Thyroid gland (tissue), 4 donors: ENCODE measurements around the gene SLC29A2. TPM values are rescaled to one million over a fixed set of nuclear protein-coding genes. Genes with fewer than 3 reads are reported as not detected.
A peak's percentile ranks its signal among the peaks of the same experiment; 100 is the strongest.
"Not testable (repeated sequence)": the region's sequence is repeated elsewhere in the genome, so short reads cannot be mapped to it uniquely, and the experiment has no call there.

Experiments used
- DNase-seq, 2 donors: peaks; one replicate each; pipeline ENCODE4 v3.0.0-alpha.2; 2019
- H3K27ac ChIP-seq, 3 donors: fragments of 200-600 bp; sonication (generic); 1 replicate in 2 of 3; 2 replicates in 1 of 3; pipeline ENCODE4 v1.5.1; 2016 to 2019; ENCODE audit warnings: mild to moderate bottlenecking in 1 of 3, moderate library complexity in 1 of 3
- H3K27me3 ChIP-seq: fragments of 200-600 bp; sonication (generic); one replicate; pipeline ENCODE4 v1.5.1; 2019
- H3K36me3 ChIP-seq, 2 donors: fragments of 200-600 bp; sonication (generic); one replicate each; pipeline ENCODE4 v1.5.1; 2016 to 2019
- H3K4me1 ChIP-seq, 2 donors: fragments of 200-600 bp; sonication (generic); one replicate each; pipeline ENCODE4 v1.5.1; 2017 to 2019
- H3K4me3 ChIP-seq, 3 donors: fragments of 200-600 bp; sonication (generic); replicated peaks in 1 of 3; 1 replicate in 2 of 3; 2 replicates in 1 of 3; pipeline ENCODE4 v1.5.1; 2016; ENCODE audit warnings: mild to moderate bottlenecking in 1 of 3
- H3K9me3 ChIP-seq: fragments of 200-600 bp; sonication (generic); one replicate; pipeline ENCODE4 v1.5.1; 2017
- CTCF ChIP-seq, 6 experiments: fragments of 200-600 bp in 3 of 6; fragments of 450-650 bp in 3 of 6; sonication (generic) in 3 of 6; IDR thresholded peaks; one replicate each; pipeline ENCODE4 v1.5.1; 2016 to 2019; ENCODE audit warnings: antibody characterized with exemption in 6 of 6, mild to moderate bottlenecking in 2 of 6, inconsistent platforms in 1 of 6, moderate library complexity in 1 of 6
- POLR2A ChIP-seq, 2 donors: fragments of 450-650 bp; IDR thresholded peaks; one replicate each; pipeline ENCODE4 v1.6.1; 2017; ENCODE audit warnings: antibody characterized with exemption in 2 of 2, mild to moderate bottlenecking in 2 of 2, moderate library complexity in 1 of 2
- WGBS, 2 donors: methylation state at CpG; one replicate each; pipeline ENCODE4 v1.1.5; 2017; 5-methylcytosine and 5-hydroxymethylcytosine counted together
- intact Hi-C: fragments of 100-400 bp; cut with DNase I; formaldehyde crosslinking; loops from one replicate; pipeline ENCODE4 v1.15.1; 2023
- total RNA-seq, 4 donors: library from RNA; depleted of rRNA; stranded (reverse); fragments of >200 nt; gene quantifications; one replicate each; pipeline ENCODE4 v1.2.3, GENCODE V29; 2016

SLC29A2 gene
- total RNA-seq, 4 donors from 2014 or later: 5.0 to 11.4 (median 8.3) TPM

- H3K9me3 ChIP-seq, intact Hi-C loops, H3K4me1 ChIP-seq, DNase-seq, H3K36me3 ChIP-seq, H3K4me3 ChIP-seq, H3K27ac ChIP-seq, H3K27me3 ChIP-seq: not testable (repeated sequence)
- 79 to 87% methylated on average over 9 of the region's 9 CpGs for WGBS, 2 donors
Observed at GRCh38 chr11:66373690-66374287, 2.2 kb upstream of the SLC29A2 start.

DNA sequence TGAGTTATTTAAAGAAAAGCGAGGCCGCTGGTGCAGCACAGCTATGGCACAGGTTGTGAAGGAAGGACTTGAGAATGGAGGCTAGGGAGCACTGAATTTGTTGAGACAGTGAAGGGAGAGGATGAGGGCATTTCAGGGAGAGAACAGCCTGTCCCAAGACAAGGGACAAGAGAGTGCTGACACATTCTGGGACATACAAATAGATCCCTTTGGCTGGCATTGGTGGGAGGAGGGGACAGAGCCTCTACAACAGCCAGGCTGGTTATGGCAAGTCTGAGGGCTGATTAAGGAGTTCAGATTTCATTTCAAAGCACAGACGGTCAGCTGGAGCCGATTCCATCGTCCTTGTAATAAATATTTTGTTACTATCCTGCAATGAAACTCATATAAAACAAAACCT is 1.7 kb upstream of the SLC29A2 start:
- no peaks in the 10 kb centered on the region for H3K27me3 ChIP-seq
- H3K4me3 ChIP-seq: no peak overlapping the region
- WGBS, 2 donors: 68 to 74% methylated on average over 5 of the region's 5 CpGs
- intact Hi-C loops: no loop called here
- peaks cover 6 to 8% of the 10 kb centered on the region in 2 donors for H3K4me1 ChIP-seq
- DNase-seq: peak; percentile 16 to 26
- no peaks in the 10 kb centered on the region for H3K36me3 ChIP-seq
- no peak for TF ChIP-seq CTCF (IDR thresholded peaks at IDR 0.05)
- TF ChIP-seq POLR2A (IDR thresholded peaks at IDR 0.05): no peak
- H3K9me3 ChIP-seq: no peaks in the 10 kb centered on the region
- H3K27ac ChIP-seq: no peak overlapping the region

DNA sequence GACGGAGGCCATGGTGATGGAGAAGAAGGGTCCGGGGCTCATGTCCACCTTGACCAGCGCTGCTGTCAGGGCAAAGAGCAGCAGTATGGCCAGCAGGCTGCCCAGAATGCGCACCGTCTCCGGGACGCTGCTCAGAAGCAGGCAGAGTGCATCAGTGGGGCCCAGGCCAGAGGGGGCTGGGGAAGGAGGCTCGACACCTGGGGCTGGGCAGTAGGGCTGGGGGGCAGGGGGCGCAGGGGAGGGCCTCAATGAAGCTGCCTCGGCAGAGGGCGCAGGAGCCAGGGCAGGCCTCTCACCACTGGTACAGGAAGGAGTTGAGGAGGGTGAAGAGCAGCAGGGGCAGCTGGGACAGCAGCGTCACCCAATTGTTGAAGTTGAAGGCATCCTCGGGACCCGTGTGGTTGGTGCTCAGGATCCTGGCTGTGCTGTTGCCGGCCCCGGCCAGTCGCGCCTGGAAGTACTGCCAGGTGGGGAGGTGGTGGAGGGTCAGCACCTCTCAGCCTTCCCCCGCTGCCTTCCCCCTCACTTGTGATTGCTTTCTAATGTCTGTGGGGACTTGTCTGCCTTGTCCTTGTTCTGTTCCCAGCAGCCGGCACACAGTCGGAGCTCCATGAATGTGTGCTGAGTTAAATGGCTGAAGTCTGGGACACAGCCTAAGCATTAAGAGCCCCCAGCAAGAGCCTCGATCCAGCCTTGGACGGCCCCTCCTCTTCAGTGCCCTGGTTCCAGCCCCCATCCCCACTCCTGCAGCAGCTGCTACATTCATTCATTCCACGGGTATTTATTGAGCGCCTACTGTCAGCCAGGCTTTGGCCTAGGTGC is 2.3 kb downstream of the SLC29A2 start:
- Histone ChIP-seq H3K27ac (no peak overlapping the region), H3K27me3 (no peaks in the 10 kb centered on the region), H3K4me1 (peaks cover 6 to 8% of the 10 kb centered on the region in 2 donors), H3K9me3 (no peaks in the 10 kb centered on the region), H3K36me3 (no peaks in the 10 kb centered on the region), H3K4me3 (no peak overlapping the region)
- intact Hi-C loops: no loop called here
- no peak for TF ChIP-seq CTCF (IDR thresholded peaks at IDR 0.05)
- no peak for TF ChIP-seq POLR2A (IDR thresholded peaks at IDR 0.05)
- WGBS, 2 donors: 87 to 92% methylated on average over 18 to 19 of the region's 25 CpGs
- no peak for DNase-seq

GRCh38 chr11:66368484-66368883 is 3.1 kb downstream of the SLC29A2 start:
- Histone ChIP-seq H3K36me3 (no peaks in the 10 kb centered on the region), H3K27ac (no peak overlapping the region), H3K9me3 (no peaks in the 10 kb centered on the region), H3K4me3 (no peak overlapping the region), H3K4me1 (peaks cover 6 to 8% of the 10 kb centered on the region in 2 donors), H3K27me3 (no peaks in the 10 kb centered on the region)
- 93 to 98% methylated on average over 6 of the region's 6 CpGs for WGBS, 2 donors
- intact Hi-C loops: no loop called here
- DNase-seq: no peak
- TF ChIP-seq CTCF (IDR thresholded peaks at IDR 0.05) (no peak), POLR2A (IDR thresholded peaks at IDR 0.05) (no peak)

GRCh38 chr11:66367561-66368312 is 3.8 kb downstream of the SLC29A2 start:
- WGBS, 2 donors: 93 to 95% methylated on average over 10 to 15 of the region's 15 CpGs
- DNase-seq: no peak
- Histone ChIP-seq H3K36me3 (no peaks in the 10 kb centered on the region), H3K27ac (no peak overlapping the region), H3K4me3 (no peak overlapping the region), H3K27me3 (no peaks in the 10 kb centered on the region), H3K9me3 (no peaks in the 10 kb centered on the region), H3K4me1 (peaks cover 6% of the 10 kb centered on the region in 2 donors)
- TF ChIP-seq POLR2A (IDR thresholded peaks at IDR 0.05): no peak
- TF ChIP-seq CTCF (IDR thresholded peaks at IDR 0.05): no peak
- intact Hi-C loops: no loop called here
